Skin epidermis (tissue), 12 donors: Measurements from ENCODE around the gene NAA25.
A peak's percentile ranks its signal among the peaks of the same experiment; 100 is the strongest.
"Not testable (repeated sequence)": the region's sequence is repeated elsewhere in the genome, so short reads cannot be mapped to it uniquely, and the experiment has no call there.

ENCODE experiments used
- H3K27ac ChIP-seq, 21 experiments: fragments of 200-600 bp; sonication (generic) in 11 of 21; one replicate each; pipeline ENCODE4 v1.5.0; 2020; ENCODE audit warnings: mild to moderate bottlenecking in 3 of 21, inconsistent platforms in 2 of 21, moderate library complexity in 2 of 21
- H3K4me3 ChIP-seq, 7 experiments: fragments of 200-600 bp; sonication (generic) in 2 of 7; one replicate each; pipeline ENCODE4 v1.5.0; 2020; ENCODE audit warnings: inconsistent platforms in 2 of 7, mild to moderate bottlenecking in 2 of 7, moderate library complexity in 1 of 7

The NAA25 gene

GRCh38 chr12:112091563-112091962 is 17.0 kb downstream of the NAA25 start:
- Histone ChIP-seq H3K27ac (no peak overlapping the region), H3K4me3 (no peak overlapping the region)

- no peak overlapping the region for H3K4me3 ChIP-seq
- H3K27ac ChIP-seq, result no peak overlapping the region
Observed at GRCh38 chr12:112087851-112088250, 20.7 kb downstream of the NAA25 start.

GRCh38 chr12:112087055-112087850 is 21.3 kb downstream of the NAA25 start:
- Histone ChIP-seq H3K4me3 (no peak overlapping the region), H3K27ac (no peak overlapping the region)

- Histone ChIP-seq H3K4me3 (no peak overlapping the region), H3K27ac (no peak overlapping the region)
Observed at GRCh38 chr12:112066566-112066965, 42.0 kb downstream of the NAA25 start.

- H3K4me3 ChIP-seq, result no peak overlapping the region
- H3K27ac ChIP-seq, result no peak overlapping the region
Observed at GRCh38 chr12:112063273-112063672, 45.3 kb downstream of the NAA25 start.

- no peak overlapping the region for H3K27ac ChIP-seq
- H3K4me3 ChIP-seq, result no peak overlapping the region
Observed at GRCh38 chr12:112061137-112061536, 47.4 kb downstream of the NAA25 start.

GRCh38 chr12:112049351-112049750 is 59.2 kb downstream of the NAA25 start:
- H3K27ac ChIP-seq, result no peak overlapping the region
- no peak overlapping the region for H3K4me3 ChIP-seq

GRCh38 chr12:112046003-112046402 is 62.6 kb downstream of the NAA25 start:
- H3K27ac ChIP-seq, result no peak overlapping the region

GRCh38 chr12:112036614-112037013 is 72.0 kb downstream of the NAA25 start:
- H3K27ac ChIP-seq, H3K4me3 ChIP-seq: not testable (repeated sequence)

More at GRCh38 chr12:112046003-112046402, 62.6 kb downstream of the NAA25 start:
- H3K4me3 ChIP-seq, result no peak overlapping the region

- no peak overlapping the region for H3K4me3 ChIP-seq
- no peak overlapping the region for H3K27ac ChIP-seq
Observed at GRCh38 chr12:112035219-112035785, 73.3 kb downstream of the NAA25 start.

GRCh38 chr12:112032292-112032691 is 76.3 kb downstream of the NAA25 start:
- Histone ChIP-seq H3K4me3 (no peak overlapping the region), H3K27ac (no peak overlapping the region)

- no peak overlapping the region for H3K4me3 ChIP-seq
- H3K27ac ChIP-seq, result no peak overlapping the region
Observed at GRCh38 chr12:112031472-112031871, 77.1 kb downstream of the NAA25 start.

- no peak overlapping the region for H3K27ac ChIP-seq
Observed at GRCh38 chr12:112029301-112029700, 79.3 kb downstream of the NAA25 start.

GRCh38 chr12:112025808-112026375 is 82.7 kb downstream of the NAA25 start:
- H3K4me3 ChIP-seq, result no peak overlapping the region
- peak overlapping the region in 1 of 21 experiments; percentile 3 for H3K27ac ChIP-seq

More at GRCh38 chr12:112029301-112029700, 79.3 kb downstream of the NAA25 start:
- no peak overlapping the region for H3K4me3 ChIP-seq

GRCh38 chr12:112023759-112024396 is 84.7 kb downstream of the NAA25 start:
- Histone ChIP-seq H3K27ac (no peak overlapping the region), H3K4me3 (no peak overlapping the region)

- H3K27ac ChIP-seq, result no peak overlapping the region
Observed at GRCh38 chr12:112022241-112023016, 86.2 kb downstream of the NAA25 start.

GRCh38 chr12:112020947-112021457 is 87.6 kb downstream of the NAA25 start:
- Histone ChIP-seq H3K4me3 (no peak overlapping the region), H3K27ac (no peak overlapping the region)

More at GRCh38 chr12:112022241-112023016, 86.2 kb downstream of the NAA25 start:
- H3K4me3 ChIP-seq, result no peak overlapping the region

GRCh38 chr12:112018571-112019237 is 89.9 kb downstream of the NAA25 start:
- Histone ChIP-seq H3K27ac (no peak overlapping the region), H3K4me3 (no peak overlapping the region)

GRCh38 chr12:112017041-112017440 is 91.5 kb downstream of the NAA25 start:
- Histone ChIP-seq H3K27ac (no peak overlapping the region), H3K4me3 (no peak overlapping the region)
